ENCODE results near the gene PLEKHM3. TPM values are rescaled to one million over a fixed set of nuclear protein-coding genes. Genes with fewer than 3 reads are reported as not detected.

PLEKHM3 gene
- total and polyA plus RNA-seq, 2 of the 13 experiments (the other 11 are each of a cell fraction or from before 2014, with no cell fraction given): 4.5 to 4.7 TPM

DNA sequence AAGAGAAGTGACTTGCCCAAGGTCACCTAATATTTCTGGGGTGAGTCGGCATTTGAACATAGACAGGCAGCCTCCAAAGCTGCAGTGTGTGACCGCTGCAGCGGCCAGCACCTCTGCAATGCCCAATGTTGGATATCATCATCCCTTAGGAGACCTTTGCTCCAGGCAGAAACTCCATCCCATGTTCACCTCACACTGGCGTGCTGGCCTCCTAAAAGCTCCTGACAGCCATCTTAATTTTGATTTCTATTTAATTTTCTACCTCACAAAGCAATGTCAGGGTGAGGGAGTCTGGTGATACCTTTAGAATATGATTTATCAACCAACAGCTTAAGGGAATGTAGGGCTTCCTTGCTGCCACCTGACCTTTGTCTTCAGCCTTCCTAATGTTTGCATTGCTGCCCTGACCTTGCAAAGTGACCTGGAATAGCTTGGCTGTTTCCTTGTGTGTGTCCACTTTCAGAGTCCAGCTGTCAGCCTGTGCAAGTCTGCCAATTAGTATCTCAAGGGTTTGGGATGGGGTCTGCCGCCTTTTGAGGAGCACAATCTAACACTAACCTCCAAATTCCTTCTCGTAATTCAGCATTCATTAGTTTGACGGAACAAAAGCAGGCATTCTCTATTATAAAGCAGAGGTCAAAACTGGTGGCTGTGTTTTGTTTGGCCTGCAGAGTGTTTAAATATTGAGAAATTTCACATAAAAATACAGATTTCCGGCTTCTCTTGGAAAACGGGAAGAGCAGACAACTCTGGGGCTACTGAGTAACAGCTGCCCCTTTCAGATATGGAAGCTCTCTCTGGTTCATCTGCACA, 127.6 kb downstream of the PLEKHM3 start (continued):
- TF ChIP-seq SOX13 (IDR thresholded peaks at IDR 0.05) (peak; percentile 39; the same call in 1 of the 2 replicates), SOX13 (CRISPR knock-in tag; conservative IDR thresholded peaks at IDR 0.05 in 1 of 2, IDR thresholded peaks at IDR 0.05 in 1 of 2) (peak in 1 of 2 experiments; percentile 78; a peak in 2 of 4 replicates), GABPB1 (CRISPR knock-in tag; IDR thresholded peaks at IDR 0.05) (no peak; the same call in 1 of the 2 replicates), CENPX (CRISPR knock-in tag; IDR thresholded peaks at IDR 0.05) (no peak), CREB1 (IDR thresholded peaks at IDR 0.05) (no peak), CREB1 (CRISPR knock-in tag; IDR thresholded peaks at IDR 0.05) (0 out of 2 replicates have a peak, but pooled peaks have one; percentile 38), HMG20B (CRISPR knock-in tag; conservative IDR thresholded peaks at IDR 0.05) (peak; percentile 35; the same call in 1 of the 2 replicates), NR3C1 (CRISPR knock-in tag; IDR thresholded peaks at IDR 0.05) (no peak), PAX8 (CRISPR knock-in tag; IDR thresholded peaks at IDR 0.05; ENCODE audit: borderline replicate concordance) (no peak), SIN3B (IDR thresholded peaks at IDR 0.05; ENCODE audit: low read length) (no peak), ZBTB2 (CRISPR knock-in tag; IDR thresholded peaks at IDR 0.05; ENCODE audit: low read depth) (no peak), YEATS2 (CRISPR knock-in tag; IDR thresholded peaks at IDR 0.05; ENCODE audit: borderline replicate concordance) (no peak), GATAD2A (CRISPR knock-in tag; IDR thresholded peaks at IDR 0.05) (peak; percentile 96), ZNF691 (CRISPR knock-in tag; IDR thresholded peaks at IDR 0.05; ENCODE audit: borderline replicate concordance, low read depth) (peak; percentile 66; the same call in 1 of the 2 replicates), ISL2 (CRISPR knock-in tag; IDR thresholded peaks at IDR 0.05) (peak; percentile 85), KDM5B (CRISPR knock-in tag; IDR thresholded peaks at IDR 0.05; ENCODE audit: borderline replicate concordance) (peak; percentile 62; the same call in 1 of the 2 replicates), ZNF883 (CRISPR knock-in tag; IDR thresholded peaks at IDR 0.05; ENCODE audit: not compliant biosample characterization) (no peak), RBM39 (IDR thresholded peaks at IDR 0.05; ENCODE audit: low read depth, low read length, poor library complexity, severe bottlenecking) (no peak), ZFX (CRISPR knock-in tag; IDR thresholded peaks at IDR 0.05; ENCODE audit: low read depth) (peak; percentile 20; the same call in 1 of the 2 replicates)
- TF ChIP-seq, protein P1, sequence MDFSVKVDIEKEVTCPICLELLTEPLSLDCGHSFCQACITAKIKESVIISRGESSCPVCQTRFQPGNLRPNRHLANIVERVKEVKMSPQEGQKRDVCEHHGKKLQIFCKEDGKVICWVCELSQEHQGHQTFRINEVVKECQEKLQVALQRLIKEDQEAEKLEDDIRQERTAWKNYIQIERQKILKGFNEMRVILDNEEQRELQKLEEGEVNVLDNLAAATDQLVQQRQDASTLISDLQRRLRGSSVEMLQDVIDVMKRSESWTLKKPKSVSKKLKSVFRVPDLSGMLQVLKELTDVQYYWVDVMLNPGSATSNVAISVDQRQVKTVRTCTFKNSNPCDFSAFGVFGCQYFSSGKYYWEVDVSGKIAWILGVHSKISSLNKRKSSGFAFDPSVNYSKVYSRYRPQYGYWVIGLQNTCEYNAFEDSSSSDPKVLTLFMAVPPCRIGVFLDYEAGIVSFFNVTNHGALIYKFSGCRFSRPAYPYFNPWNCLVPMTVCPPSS (IDR thresholded peaks at IDR 0.05): no peak
- TF ChIP-seq, protein P2, sequence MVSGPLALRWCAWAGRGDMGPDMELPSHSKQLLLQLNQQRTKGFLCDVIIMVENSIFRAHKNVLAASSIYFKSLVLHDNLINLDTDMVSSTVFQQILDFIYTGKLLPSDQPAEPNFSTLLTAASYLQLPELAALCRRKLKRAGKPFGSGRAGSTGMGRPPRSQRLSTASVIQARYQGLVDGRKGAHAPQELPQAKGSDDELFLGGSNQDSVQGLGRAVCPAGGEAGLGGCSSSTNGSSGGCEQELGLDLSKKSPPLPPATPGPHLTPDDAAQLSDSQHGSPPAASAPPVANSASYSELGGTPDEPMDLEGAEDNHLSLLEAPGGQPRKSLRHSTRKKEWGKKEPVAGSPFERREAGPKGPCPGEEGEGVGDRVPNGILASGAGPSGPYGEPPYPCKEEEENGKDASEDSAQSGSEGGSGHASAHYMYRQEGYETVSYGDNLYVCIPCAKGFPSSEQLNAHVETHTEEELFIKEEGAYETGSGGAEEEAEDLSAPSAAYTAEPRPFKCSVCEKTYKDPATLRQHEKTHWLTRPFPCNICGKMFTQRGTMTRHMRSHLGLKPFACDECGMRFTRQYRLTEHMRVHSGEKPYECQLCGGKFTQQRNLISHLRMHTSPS (CRISPR knock-in tag; IDR thresholded peaks at IDR 0.05; ENCODE audit: low read depth): peak; percentile 65; the same call in 1 of the 2 replicates
- TF ChIP-seq, protein P3, sequence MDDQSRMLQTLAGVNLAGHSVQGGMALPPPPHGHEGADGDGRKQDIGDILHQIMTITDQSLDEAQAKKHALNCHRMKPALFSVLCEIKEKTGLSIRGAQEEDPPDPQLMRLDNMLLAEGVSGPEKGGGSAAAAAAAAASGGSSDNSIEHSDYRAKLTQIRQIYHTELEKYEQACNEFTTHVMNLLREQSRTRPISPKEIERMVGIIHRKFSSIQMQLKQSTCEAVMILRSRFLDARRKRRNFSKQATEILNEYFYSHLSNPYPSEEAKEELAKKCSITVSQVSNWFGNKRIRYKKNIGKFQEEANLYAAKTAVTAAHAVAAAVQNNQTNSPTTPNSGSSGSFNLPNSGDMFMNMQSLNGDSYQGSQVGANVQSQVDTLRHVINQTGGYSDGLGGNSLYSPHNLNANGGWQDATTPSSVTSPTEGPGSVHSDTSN (CRISPR knock-in tag; IDR thresholded peaks at IDR 0.05; ENCODE audit: borderline replicate concordance): no peak

Data from HepG2 (cell line).